ENCODE results near the gene AJAP1. TPM values are rescaled to one million over a fixed set of nuclear protein-coding genes. Genes with fewer than 3 reads are reported as not detected.

AJAP1 gene
- total and polyA plus RNA-seq, 2 donors: 0.98 to 1.2 TPM

DNA sequence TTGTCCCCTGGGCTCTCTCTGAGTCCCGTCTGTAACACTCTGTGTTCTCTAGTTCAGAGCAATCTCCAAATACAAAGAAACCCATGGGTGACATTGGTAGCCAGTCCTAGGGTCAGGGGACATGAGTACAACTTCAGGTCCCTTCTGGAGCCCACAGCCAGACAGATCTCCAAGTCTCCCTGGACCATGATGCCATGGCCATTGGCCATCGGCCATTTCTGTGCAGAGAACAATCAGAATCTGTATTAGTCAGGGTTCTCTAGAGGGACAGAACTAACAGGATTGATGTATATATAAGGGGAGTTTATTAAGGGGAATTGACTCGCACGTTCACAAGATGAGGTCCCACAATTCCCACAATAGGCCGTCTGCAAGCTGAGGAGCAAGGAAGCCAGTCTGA lies 106.9 kb downstream of the AJAP1 start:
- WGBS: 88% methylated on average over 5 of the region's 5 CpGs
- H3K27ac ChIP-seq (ENCODE audit: low read depth): no peak overlapping the region
- no peak overlapping the region for H3K4me3 ChIP-seq (ENCODE audit: low read depth, low read length)
- no peak for DNase-seq (ENCODE audit: extremely low spot score)
- H3K4me1 ChIP-seq (ENCODE audit: insufficient read depth): no peaks in the 10 kb centered on the region
- H3K36me3 ChIP-seq (ENCODE audit: insufficient read depth): no peaks in the 10 kb centered on the region

DNA sequence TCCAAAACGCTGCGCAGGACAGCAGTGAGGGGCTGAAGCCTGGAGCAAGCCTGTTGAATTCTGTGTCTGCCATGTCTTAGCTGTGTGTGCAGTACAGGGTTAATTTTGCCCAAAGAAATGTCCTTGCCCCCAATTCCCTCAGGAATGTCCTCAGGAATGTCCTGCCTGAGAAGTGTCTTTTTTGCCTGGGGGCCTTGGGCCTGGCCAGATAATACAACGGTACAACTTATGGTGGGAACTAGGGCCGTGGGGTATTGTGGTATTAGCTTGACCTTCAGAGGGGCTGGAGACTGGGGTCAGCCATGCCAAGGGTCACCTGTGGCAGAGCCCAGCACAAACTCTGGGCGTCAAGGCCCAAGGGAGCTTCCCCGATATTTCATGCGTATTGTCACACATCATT lies 107.7 kb downstream of the AJAP1 start:
- Histone ChIP-seq H3K27ac (ENCODE audit: low read depth) (no peak overlapping the region), H3K4me3 (ENCODE audit: low read depth, low read length) (no peak overlapping the region), H3K36me3 (ENCODE audit: insufficient read depth) (no peaks in the 10 kb centered on the region), H3K4me1 (ENCODE audit: insufficient read depth) (no peaks in the 10 kb centered on the region)
- 79% methylated on average over 7 of the region's 7 CpGs for WGBS
- DNase-seq (ENCODE audit: extremely low spot score): no peak

DNA sequence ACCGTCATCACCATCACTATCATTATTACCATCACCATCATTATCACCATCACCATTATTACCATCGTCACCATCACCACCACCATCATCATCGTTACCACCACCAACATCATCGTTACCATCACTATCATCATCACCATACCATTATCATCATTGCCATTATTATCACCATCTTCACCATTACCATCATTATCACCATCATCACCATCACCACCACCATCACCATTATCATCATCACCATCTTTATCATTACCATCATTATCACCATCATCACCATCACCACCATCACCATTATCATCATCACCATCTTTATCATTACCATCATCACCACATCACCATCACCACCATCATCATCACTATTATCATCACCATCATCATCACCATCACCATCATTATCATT lies 112.9 kb downstream of the AJAP1 start:
- no peaks in the 10 kb centered on the region for H3K4me1 ChIP-seq (ENCODE audit: insufficient read depth)
- DNase-seq (ENCODE audit: extremely low spot score): no peak
- no peaks in the 10 kb centered on the region for H3K36me3 ChIP-seq (ENCODE audit: insufficient read depth)
- no peak overlapping the region for H3K4me3 ChIP-seq (ENCODE audit: low read depth, low read length)
- H3K27ac ChIP-seq (ENCODE audit: low read depth): no peak overlapping the region
- 96% methylated on average over 4 of the region's 4 CpGs for WGBS

DNA sequence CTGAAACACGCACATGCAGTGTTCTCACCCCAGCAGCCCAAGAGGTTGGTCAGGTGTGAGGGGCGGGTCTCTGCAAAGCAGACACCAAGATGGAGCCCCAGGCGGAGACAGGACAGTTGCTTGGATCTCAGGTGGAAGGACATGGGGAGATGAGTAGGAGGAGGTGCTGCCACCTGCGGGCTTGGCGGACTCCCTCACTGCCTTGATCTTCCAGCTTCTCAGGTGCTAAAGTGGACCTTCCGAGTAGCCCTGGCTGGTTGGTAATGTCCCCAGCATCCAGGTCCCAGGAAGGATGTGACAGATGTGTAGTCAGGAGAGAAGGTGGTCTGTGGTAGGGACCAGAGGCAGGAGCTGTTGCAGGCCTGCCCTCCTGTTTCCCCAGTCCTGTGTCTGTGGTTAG lies 114.1 kb downstream of the AJAP1 start:
- Histone ChIP-seq H3K36me3 (ENCODE audit: insufficient read depth) (no peaks in the 10 kb centered on the region), H3K4me1 (ENCODE audit: insufficient read depth) (no peaks in the 10 kb centered on the region), H3K4me3 (ENCODE audit: low read depth, low read length) (no peak overlapping the region), H3K27ac (ENCODE audit: low read depth) (no peak overlapping the region)
- no peak for DNase-seq (ENCODE audit: extremely low spot score)
- WGBS: 76% methylated on average over 6 of the region's 6 CpGs

DNA sequence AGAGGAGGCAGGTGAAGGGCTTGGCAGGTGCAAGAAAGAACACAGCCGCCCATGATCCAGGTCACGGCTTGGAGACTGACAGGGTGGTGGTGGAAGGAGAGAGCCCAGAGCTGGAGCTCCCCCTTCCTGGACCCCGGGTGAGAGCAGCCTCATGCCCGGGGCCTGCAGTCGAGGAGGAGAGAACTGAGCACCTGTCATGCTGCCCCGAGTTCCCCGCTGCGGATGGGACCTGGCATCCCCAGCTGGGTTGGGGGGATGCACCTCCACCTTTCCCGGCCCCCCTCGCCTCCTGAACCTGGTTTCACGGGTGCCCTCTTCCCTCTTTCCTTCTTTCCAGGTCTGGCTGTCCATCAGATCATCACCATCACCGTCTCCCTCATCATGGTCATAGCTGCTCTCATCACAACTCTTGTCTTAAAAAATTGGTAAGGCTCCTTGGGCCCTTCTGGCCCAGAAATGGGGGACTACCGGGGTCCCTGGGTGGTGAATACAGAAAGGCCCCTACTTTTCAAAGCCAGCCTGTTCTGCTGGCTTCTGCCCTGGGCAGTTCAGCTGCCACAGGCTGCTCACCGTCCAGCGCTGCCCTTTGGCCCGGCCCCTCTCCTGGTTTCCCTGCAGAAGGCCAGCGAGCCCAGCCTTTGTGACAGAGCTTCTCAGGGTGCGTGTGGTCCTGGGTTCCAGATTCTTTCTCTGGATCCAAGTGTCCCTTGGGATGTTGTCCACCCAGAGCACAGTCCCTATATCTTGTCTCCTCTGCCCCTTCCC lies 115.3 kb downstream of the AJAP1 start:
- Histone ChIP-seq H3K27ac (ENCODE audit: low read depth) (no peak overlapping the region), H3K4me1 (ENCODE audit: insufficient read depth) (no peaks in the 10 kb centered on the region), H3K4me3 (ENCODE audit: low read depth, low read length) (no peak overlapping the region), H3K36me3 (ENCODE audit: insufficient read depth) (no peaks in the 10 kb centered on the region)
- 87% methylated on average over 18 of the region's 18 CpGs for WGBS
- DNase-seq (ENCODE audit: extremely low spot score): no peak

DNA sequence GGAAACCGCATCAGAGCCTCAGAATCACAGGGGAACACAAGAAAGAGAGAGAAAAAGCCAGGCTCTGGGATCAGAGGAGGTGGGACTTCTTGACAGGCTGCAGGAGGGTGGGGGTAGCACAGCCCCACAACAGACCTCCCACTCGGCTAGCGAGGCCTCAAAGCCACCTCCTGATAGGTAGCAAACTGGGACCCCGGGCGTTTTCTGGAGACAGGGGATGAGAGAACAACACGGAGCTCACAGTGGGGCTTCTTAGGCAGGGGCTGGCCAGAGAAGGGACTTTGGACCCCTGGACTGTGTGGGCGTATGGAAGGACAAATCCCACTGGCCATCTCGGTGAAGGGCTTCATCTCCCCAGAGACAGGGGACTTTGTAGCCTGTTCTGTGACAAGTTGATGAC lies 116.3 kb downstream of the AJAP1 start:
- Histone ChIP-seq H3K4me3 (ENCODE audit: low read depth, low read length) (no peak overlapping the region), H3K27ac (ENCODE audit: low read depth) (no peak overlapping the region), H3K36me3 (ENCODE audit: insufficient read depth) (no peaks in the 10 kb centered on the region), H3K4me1 (ENCODE audit: insufficient read depth) (no peaks in the 10 kb centered on the region)
- 51% methylated on average over 8 of the region's 8 CpGs for WGBS
- no peak for DNase-seq (ENCODE audit: extremely low spot score)

DNA sequence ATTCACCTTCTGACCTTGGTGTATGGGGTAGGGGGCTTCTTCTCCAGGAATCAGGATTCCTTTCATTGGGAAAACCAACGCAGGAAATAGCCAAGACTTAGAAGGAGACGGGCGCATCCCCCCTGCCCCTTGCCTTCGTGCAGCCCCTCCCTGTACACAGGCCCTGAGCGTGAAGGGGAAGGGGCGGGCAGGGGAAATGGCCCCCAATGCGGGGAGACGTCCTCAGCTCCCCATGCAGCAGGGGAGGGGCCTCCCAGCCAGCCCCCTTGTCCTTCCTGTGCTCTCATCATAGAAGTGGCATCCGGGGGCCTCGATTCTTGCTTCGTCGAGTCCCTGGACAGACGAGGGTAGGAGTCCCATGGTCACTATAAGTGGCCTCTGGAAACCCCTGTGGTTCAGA lies 116.9 kb downstream of the AJAP1 start:
- H3K4me1 ChIP-seq (ENCODE audit: insufficient read depth): no peaks in the 10 kb centered on the region
- H3K36me3 ChIP-seq (ENCODE audit: insufficient read depth): no peaks in the 10 kb centered on the region
- no peak overlapping the region for H3K27ac ChIP-seq (ENCODE audit: low read depth)
- WGBS: 77% methylated on average over 13 of the region's 13 CpGs
- H3K4me3 ChIP-seq (ENCODE audit: low read depth, low read length): no peak overlapping the region
- DNase-seq (ENCODE audit: extremely low spot score): no peak

DNA sequence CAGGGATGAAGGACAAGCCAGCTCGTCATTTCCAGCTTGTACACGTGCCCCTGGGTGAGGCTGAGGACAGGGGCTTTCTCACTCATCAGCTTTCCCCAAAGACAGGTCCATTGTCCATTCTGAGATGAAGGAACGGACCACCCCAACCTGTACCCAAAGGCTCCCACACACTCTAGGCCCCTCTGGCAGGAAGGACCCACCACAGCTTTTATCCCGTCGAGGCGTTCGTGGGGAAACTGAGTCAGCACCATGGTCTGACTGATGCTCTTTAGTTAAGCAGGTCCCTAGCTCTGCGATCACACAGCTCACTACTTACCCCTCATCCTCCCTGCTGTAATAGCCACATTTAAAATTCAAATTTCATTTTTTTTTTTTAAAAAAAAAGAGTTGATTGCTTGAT lies 117.3 kb downstream of the AJAP1 start:
- Histone ChIP-seq H3K36me3 (ENCODE audit: insufficient read depth) (no peaks in the 10 kb centered on the region), H3K4me3 (ENCODE audit: low read depth, low read length) (no peak overlapping the region), H3K4me1 (ENCODE audit: insufficient read depth) (no peaks in the 10 kb centered on the region), H3K27ac (ENCODE audit: low read depth) (no peak overlapping the region)
- WGBS: 82% methylated on average over 8 of the region's 8 CpGs
- DNase-seq (ENCODE audit: extremely low spot score): no peak

DNA sequence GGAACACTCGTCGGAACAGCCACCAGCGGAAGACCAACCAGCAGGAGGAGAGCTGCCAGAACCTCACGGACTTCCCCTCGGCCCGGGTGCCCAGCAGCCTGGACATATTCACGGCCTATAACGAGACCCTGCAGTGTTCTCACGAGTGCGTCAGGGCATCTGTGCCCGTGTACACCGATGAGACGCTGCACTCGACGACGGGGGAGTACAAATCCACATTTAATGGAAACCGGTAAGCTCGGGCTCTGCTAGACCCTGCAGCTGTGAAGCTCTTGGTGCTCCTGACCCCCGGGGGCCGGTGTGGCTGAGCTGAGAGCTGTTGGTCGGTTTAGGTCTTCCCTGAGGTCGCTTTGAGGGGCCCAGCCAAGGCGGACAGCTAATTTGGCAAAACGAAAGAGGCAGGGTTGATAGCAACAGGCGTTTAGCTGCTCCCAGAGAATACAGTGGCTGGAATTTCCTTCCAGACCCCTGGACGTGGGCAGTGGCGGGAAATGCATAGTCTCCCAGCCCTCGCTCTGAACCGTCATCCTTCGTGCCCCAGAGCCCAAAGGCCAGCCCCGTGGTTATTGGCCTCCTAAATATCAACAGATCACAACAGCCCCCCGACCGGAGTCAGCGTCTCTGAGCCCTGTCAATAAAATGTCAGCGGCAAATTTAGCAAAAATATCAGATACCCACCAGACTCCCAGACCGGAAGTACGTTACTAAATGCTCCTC lies 118.0 kb downstream of the AJAP1 start:
- WGBS: 79% methylated on average over 37 of the region's 37 CpGs
- Histone ChIP-seq H3K4me1 (ENCODE audit: insufficient read depth) (no peaks in the 10 kb centered on the region), H3K36me3 (ENCODE audit: insufficient read depth) (no peaks in the 10 kb centered on the region), H3K27ac (ENCODE audit: low read depth) (no peak overlapping the region), H3K4me3 (ENCODE audit: low read depth, low read length) (no peak overlapping the region)
- DNase-seq (ENCODE audit: extremely low spot score): no peak

DNA sequence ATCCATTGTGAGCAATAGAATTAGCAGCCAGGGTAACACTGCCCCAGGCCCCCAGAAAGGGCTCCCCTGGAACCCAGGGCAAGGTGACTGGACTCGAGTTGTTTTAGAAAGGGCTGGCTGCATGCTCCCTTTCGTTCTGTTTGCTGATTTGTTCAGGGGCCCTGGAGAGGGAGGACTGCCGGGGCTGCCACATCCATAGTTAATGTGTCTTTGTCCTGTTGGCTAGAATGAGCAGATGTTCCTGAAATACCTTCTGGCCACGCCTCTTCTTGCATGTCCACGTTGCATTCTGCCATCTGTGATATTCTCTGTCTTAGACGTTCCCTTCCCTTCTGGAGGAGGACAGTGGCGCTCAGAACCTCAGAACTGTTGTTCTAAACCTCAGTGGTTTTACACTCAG lies 118.8 kb downstream of the AJAP1 start:
- Histone ChIP-seq H3K4me3 (ENCODE audit: low read depth, low read length) (no peak overlapping the region), H3K4me1 (ENCODE audit: insufficient read depth) (no peaks in the 10 kb centered on the region), H3K36me3 (ENCODE audit: insufficient read depth) (no peaks in the 10 kb centered on the region), H3K27ac (ENCODE audit: low read depth) (no peak overlapping the region)
- DNase-seq (ENCODE audit: extremely low spot score): no peak
- 61% methylated on average over 7 of the region's 7 CpGs for WGBS

DNA sequence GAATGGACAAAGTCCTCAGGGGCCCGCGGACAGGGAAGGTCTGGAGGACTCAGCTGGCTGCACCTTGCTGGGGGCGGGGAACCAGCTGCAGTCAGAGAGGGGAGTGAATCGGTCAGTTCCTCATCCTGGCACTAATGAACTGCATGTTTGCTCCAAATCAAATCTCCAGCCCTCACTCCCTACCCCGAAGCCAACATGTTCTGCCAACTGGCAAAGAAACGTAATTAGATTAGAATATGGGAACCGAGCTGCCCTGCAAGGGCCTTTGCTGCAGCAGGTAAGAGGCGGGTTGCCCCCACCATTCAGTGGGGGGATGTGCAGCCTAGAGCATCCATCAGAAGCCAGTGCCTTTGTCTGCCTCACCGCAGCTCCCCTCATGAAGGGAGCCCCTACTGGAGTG lies 121.1 kb downstream of the AJAP1 start:
- DNase-seq (ENCODE audit: extremely low spot score): no peak
- Histone ChIP-seq H3K36me3 (ENCODE audit: insufficient read depth) (no peaks in the 10 kb centered on the region), H3K4me3 (ENCODE audit: low read depth, low read length) (no peak overlapping the region), H3K4me1 (ENCODE audit: insufficient read depth) (no peaks in the 10 kb centered on the region), H3K27ac (ENCODE audit: low read depth) (no peak overlapping the region)
- 75% methylated on average over 9 of the region's 9 CpGs for WGBS

DNA sequence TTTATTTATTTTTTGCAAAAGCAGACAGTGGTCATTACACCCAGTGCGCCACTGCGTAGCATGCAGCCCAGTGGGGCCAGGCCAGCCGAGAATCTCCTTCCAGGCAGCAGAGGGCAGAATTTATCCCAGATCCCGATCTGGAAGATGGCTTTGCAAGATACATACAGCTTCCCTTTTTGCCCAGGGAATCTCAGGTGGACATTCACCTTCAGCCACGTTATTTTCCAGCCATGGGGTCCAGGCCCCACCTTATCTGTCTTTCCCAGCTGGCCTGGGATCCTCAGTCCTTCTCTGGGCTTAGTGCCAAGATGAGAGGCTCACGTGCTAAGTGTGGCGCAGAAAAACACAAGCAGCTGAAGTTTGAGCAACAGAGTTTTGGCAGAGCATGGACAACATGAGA lies 123.6 kb downstream of the AJAP1 start:
- no peak overlapping the region for H3K27ac ChIP-seq (ENCODE audit: low read depth)
- H3K4me3 ChIP-seq (ENCODE audit: low read depth, low read length): no peak overlapping the region
- no peak for DNase-seq (ENCODE audit: extremely low spot score)
- 27% methylated on average over 7 of the region's 7 CpGs for WGBS
- H3K4me1 ChIP-seq (ENCODE audit: insufficient read depth): no peaks in the 10 kb centered on the region
- no peaks in the 10 kb centered on the region for H3K36me3 ChIP-seq (ENCODE audit: insufficient read depth)

DNA sequence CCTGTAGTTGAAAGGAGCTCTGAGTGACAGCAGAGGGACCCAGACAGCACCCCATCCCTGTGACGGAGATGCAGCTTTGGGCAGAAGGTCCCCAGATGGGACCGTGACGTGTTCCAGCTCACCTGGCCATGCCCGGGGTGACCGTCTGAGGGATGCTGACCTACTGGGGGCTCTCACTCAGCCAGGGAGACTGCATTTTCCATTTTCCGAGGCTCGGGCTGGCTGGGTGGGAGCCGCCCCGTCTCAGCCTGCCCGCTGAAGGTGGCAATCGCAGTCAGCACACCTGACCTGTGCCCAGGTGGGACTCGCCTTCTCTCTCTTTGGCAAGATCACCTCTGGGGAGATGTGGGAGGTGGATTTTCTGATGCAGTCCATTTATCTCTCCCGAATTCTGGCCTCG lies 127.2 kb downstream of the AJAP1 start:
- no peak overlapping the region for H3K27ac ChIP-seq (ENCODE audit: low read depth)
- WGBS: 93% methylated on average over 14 of the region's 14 CpGs
- DNase-seq (ENCODE audit: extremely low spot score): no peak
- no peak overlapping the region for H3K4me3 ChIP-seq (ENCODE audit: low read depth, low read length)
- no peaks in the 10 kb centered on the region for H3K36me3 ChIP-seq (ENCODE audit: insufficient read depth)
- no peaks in the 10 kb centered on the region for H3K4me1 ChIP-seq (ENCODE audit: insufficient read depth)

DNA sequence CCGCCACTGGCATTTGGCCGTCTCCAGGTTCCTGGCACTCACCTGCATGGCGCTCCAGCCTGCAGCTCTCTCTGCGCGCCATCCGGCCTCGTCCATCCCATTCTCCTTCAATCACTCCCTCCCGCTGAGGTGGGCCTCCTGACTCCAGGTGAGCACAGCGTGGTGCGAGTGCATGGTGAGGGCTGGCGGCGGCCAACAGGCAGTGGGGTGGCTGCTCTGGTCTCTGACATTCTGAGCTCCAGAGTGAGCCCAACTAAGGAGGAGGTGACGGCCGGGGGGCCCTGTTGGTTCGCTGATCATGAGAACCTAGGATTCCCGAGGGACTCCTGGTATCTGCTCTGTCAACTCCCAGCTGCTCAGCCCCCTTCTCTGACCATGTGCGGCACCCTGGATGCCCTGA lies 130.4 kb downstream of the AJAP1 start:
- Histone ChIP-seq H3K4me3 (ENCODE audit: low read depth, low read length) (no peak overlapping the region), H3K4me1 (ENCODE audit: insufficient read depth) (no peaks in the 10 kb centered on the region), H3K27ac (ENCODE audit: low read depth) (no peak overlapping the region), H3K36me3 (ENCODE audit: insufficient read depth) (no peaks in the 10 kb centered on the region)
- 93% methylated on average over 17 of the region's 17 CpGs for WGBS
- no peak for DNase-seq (ENCODE audit: extremely low spot score)

All from urinary bladder (tissue), 4 donors.